DOHH2 (cell line): Measurements from ENCODE around the gene F8A3.
"Not testable (repeated sequence)": the region's sequence is repeated elsewhere in the genome, so short reads cannot be mapped to it uniquely, and the experiment has no call there.

ENCODE experiments used
- H3F3A ChIP-seq: fragments of 200-600 bp; sonication (generic), shearing (Covaris generic); 2 replicates; pipeline ENCODE4 v1.6.0; 2016; ENCODE audit warnings: antibody characterized with exemption, mild to moderate bottlenecking; ENCODE audit not compliant: control insufficient read depth, insufficient read depth
- H3K27ac ChIP-seq: fragments of 200-600 bp; sonication (generic); 2 replicates; pipeline ENCODE4 v1.5.1; 2014; ENCODE audit warnings: low read depth, mild to moderate bottlenecking, low read length, moderate library complexity
- H3K27me3 ChIP-seq: fragments of 200-600 bp; sonication (generic); 2 replicates; pipeline ENCODE4 v1.6.1; 2014; ENCODE audit warnings: mild to moderate bottlenecking, low read length, mixed read lengths; ENCODE audit not compliant: control insufficient read depth
- H3K36me3 ChIP-seq: fragments of 200-600 bp; sonication (generic); 2 replicates; pipeline ENCODE4 v1.6.1; 2014; ENCODE audit warnings: mild to moderate bottlenecking, low read length, moderate library complexity, mixed read lengths; ENCODE audit not compliant: control insufficient read depth
- H3K4me1 ChIP-seq: fragments of 200-600 bp; sonication (generic); 2 replicates; pipeline ENCODE4 v1.6.1; 2014; ENCODE audit warnings: mild to moderate bottlenecking, low read length, mixed read lengths; ENCODE audit not compliant: control insufficient read depth
- H3K4me2 ChIP-seq: fragments of 200-600 bp; sonication (generic); 2 replicates; pipeline ENCODE4 v1.6.0; 2014; ENCODE audit warnings: mild to moderate bottlenecking, low read length, moderate library complexity
- H3K4me3 ChIP-seq: fragments of 200-600 bp; sonication (generic); 2 replicates; pipeline ENCODE4 v1.5.1; 2014; ENCODE audit warnings: mild to moderate bottlenecking, low read length, mixed read lengths
- H3K79me2 ChIP-seq: fragments of 200-600 bp; sonication (generic); 2 replicates; pipeline ENCODE4 v1.6.1; 2014; ENCODE audit warnings: mild to moderate bottlenecking, low read length, mixed read lengths; ENCODE audit not compliant: control insufficient read depth
- H3K9me2 ChIP-seq: fragments of 200-600 bp; sonication (generic); replicated peaks from 2 replicates; pipeline ENCODE4 v1.6.1; 2014; ENCODE audit warnings: mild to moderate bottlenecking, low read length, mixed read lengths; ENCODE audit not compliant: control insufficient read depth
- H3K9me3 ChIP-seq: fragments of 200-600 bp; sonication (generic); 2 replicates; pipeline ENCODE4 v1.6.1; 2014; ENCODE audit warnings: antibody characterized with exemption, low read length, mixed read lengths; ENCODE audit not compliant: control insufficient read depth, insufficient read depth
- H4K20me1 ChIP-seq: fragments of 200-600 bp; sonication (generic); 2 replicates; pipeline ENCODE4 v1.6.0; 2014; ENCODE audit warnings: low read depth, mild to moderate bottlenecking, antibody characterized with exemption, low read length, moderate library complexity; ENCODE audit not compliant: control insufficient read depth, insufficient read depth
- EZH2phosphoT487 ChIP-seq: fragments of 200-600 bp; sonication (generic); IDR thresholded peaks from 2 replicates; pipeline ENCODE4 v1.6.1; 2017; ENCODE audit warnings: borderline replicate concordance, mild to moderate bottlenecking, antibody characterized with exemption, low read length, moderate library complexity, mixed read lengths
- TF ChIP-seq, protein P1 (sequence below): fragments of 200-600 bp; sonication (generic); IDR thresholded peaks from one replicate; pipeline ENCODE4 v1.5.1; 2014; ENCODE audit warnings: antibody characterized with exemption, mild to moderate bottlenecking, low read depth, low read length; ENCODE audit not compliant: poor library complexity, severe bottlenecking

Gene F8A3

DNA sequence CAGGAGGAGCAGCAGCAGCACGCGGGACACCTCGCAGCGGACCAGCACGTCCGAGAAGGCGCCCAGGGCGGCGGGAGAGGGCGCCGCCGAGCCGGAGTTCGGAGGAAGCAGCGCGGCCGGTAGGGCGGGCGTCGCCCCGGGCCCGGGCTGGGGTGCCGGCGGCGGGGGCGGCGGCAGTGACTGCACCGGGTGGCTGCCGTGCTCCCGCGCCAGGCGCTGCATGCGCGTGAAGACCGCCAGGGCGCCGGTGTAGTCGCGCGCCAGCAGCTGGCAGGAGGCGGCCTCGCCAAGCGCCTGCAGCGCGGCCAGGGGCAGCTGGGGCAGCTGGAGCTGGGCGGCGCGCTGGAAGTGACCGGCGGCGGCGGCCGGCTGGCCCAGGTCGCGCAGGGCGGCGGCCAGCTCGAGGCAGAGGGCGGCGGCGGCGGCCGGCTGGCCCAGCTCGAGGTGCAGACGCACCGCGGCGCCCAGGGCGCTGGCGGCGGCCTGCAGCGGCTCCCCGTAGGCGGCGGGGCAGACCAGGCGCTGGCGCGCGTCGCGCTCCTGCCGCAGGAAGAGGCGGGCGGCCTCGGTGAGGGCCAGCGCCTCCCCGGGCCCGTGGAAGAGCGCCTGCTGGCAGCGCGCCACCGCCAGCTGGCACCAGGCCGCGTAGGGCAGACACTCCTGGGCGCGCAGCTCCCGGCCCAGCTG, 516 bp downstream of the F8A3 start:
- not testable (repeated sequence) for H3K36me3 ChIP-seq, H3F3A ChIP-seq, H3K9me3 ChIP-seq, H3K4me1 ChIP-seq, H3K4me3 ChIP-seq, H3K79me2 ChIP-seq, H3K27ac ChIP-seq, H3K9me2 ChIP-seq, H3K4me2 ChIP-seq, H3K27me3 ChIP-seq, H4K20me1 ChIP-seq

DNA sequence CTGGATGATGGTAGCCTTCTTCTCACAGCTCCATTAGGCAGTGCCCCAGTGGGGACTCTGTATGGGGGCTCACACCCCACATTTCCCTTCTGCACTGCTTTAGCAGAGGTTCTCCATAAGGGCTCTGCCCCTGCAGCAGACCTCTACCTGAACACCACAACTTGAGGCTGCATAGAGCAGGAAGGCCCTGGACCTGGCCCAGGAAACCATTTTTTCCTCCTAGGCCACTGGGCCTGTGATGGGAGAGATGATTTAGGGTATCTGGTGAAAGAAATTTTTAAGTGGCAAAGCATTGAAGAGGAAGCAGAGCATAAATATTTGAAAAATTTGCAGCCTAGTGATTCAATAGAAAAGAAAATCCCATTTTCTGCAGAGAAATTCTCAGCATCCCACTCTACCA, 17.3 kb downstream of the F8A3 start:
- H3K4me1 ChIP-seq = no peaks in the 10 kb centered on the region
- H3K27me3 ChIP-seq = no peaks in the 10 kb centered on the region
- no peak overlapping the region for H3K4me3 ChIP-seq
- no peaks in the 10 kb centered on the region for H3F3A ChIP-seq
- H3K4me2 ChIP-seq = no peak overlapping the region
- H3K9me2 ChIP-seq = no peaks in the 10 kb centered on the region
- no peak for TF ChIP-seq EZH2phosphoT487
- TF ChIP-seq, protein P1, sequence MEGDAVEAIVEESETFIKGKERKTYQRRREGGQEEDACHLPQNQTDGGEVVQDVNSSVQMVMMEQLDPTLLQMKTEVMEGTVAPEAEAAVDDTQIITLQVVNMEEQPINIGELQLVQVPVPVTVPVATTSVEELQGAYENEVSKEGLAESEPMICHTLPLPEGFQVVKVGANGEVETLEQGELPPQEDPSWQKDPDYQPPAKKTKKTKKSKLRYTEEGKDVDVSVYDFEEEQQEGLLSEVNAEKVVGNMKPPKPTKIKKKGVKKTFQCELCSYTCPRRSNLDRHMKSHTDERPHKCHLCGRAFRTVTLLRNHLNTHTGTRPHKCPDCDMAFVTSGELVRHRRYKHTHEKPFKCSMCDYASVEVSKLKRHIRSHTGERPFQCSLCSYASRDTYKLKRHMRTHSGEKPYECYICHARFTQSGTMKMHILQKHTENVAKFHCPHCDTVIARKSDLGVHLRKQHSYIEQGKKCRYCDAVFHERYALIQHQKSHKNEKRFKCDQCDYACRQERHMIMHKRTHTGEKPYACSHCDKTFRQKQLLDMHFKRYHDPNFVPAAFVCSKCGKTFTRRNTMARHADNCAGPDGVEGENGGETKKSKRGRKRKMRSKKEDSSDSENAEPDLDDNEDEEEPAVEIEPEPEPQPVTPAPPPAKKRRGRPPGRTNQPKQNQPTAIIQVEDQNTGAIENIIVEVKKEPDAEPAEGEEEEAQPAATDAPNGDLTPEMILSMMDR = no peak
- H4K20me1 ChIP-seq = no peaks in the 10 kb centered on the region
- no peaks in the 10 kb centered on the region for H3K79me2 ChIP-seq
- no peaks in the 10 kb centered on the region for H3K9me3 ChIP-seq
- H3K36me3 ChIP-seq = no peaks in the 10 kb centered on the region
- no peak overlapping the region for H3K27ac ChIP-seq

DNA sequence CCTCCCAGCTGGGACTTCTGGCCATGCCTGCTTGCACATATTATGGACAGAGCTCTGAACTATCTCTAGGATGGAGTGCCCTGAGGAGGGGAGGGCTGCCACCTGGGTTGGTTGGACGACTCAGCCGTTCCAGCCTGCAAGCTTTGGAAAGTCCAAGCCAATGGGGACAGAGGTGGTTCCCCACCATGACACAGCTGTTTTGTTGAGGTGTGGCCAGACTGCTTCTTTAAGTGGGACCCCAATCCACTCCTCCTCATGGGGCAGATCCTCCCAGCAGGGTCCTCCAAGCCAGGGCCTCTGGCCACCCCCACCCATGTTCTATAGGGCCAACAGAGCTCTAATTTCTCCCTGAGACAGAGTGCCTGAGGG, 22.7 kb downstream of the F8A3 start:
- no peaks in the 10 kb centered on the region for H4K20me1 ChIP-seq
- no peaks in the 10 kb centered on the region for H3K27me3 ChIP-seq
- H3K4me2 ChIP-seq = no peak overlapping the region
- H3K9me2 ChIP-seq = no peaks in the 10 kb centered on the region
- no peaks in the 10 kb centered on the region for H3F3A ChIP-seq
- H3K4me1 ChIP-seq = no peaks in the 10 kb centered on the region
- H3K27ac ChIP-seq = no peak overlapping the region
- H3K4me3 ChIP-seq = no peak overlapping the region
- H3K79me2 ChIP-seq = no peaks in the 10 kb centered on the region
- H3K36me3 ChIP-seq = no peaks in the 10 kb centered on the region
- no peaks in the 10 kb centered on the region for H3K9me3 ChIP-seq
- TF ChIP-seq EZH2phosphoT487 = no peak

DNA sequence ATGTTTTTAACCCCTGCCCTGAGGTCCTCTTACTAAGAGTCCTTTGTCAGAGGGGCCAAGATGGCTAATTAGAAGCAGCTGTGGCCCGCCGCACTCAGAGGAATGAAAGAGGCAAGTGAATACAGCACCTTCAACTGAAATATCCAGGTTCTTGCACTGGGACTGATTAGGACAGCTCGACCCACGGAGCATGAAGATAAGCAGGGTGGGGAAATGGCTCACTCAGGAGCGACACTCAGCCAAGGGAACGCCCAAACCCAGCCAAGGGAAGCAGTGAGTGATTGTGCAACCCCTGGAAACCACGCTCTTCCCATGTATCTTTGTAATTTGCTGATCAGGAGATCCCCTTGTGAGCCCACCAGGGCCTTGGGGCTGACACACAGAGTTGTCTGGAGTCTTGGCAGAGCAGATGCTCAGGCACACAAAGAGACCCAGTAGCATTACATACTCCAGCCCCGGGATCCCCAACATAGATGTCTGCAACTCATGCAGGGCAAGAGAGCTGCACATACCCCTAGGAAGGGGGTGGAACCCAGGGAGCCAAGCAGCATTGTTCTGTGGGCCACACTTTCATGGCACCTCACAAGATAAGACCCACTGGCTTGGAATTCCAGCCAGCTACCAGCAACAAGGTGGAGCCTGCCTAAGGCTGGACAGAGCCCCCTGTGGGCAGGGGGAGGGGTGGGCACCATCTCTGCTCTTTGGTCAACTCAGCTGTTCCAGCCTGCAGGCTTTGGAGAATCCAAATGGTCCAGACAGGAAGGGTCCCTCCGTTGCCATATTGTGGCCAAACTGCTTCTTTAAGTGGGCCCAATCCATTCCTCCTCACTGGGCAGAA, 23.3 kb downstream of the F8A3 start:
- Histone ChIP-seq H4K20me1 (no peaks in the 10 kb centered on the region), H3K4me1 (no peaks in the 10 kb centered on the region), H3K9me2 (no peaks in the 10 kb centered on the region), H3K9me3 (no peaks in the 10 kb centered on the region), H3K4me3 (no peak overlapping the region), H3F3A (no peaks in the 10 kb centered on the region), H3K27ac (no peak overlapping the region), H3K4me2 (no peak overlapping the region), H3K79me2 (no peaks in the 10 kb centered on the region), H3K36me3 (no peaks in the 10 kb centered on the region), H3K27me3 (no peaks in the 10 kb centered on the region)
- no peak for TF ChIP-seq EZH2phosphoT487
- TF ChIP-seq, protein P1 = no peak
